Left ventricle myocardium superior (tissue), 1 donor: ENCODE data around the gene PRLR. TPM values are rescaled to one million over a fixed set of nuclear protein-coding genes. Genes with fewer than 3 reads are reported as not detected.
"Not testable (repeated sequence)": the region's sequence is repeated elsewhere in the genome, so short reads cannot be mapped to it uniquely, and the experiment has no call there.

Experiments
- ATAC-seq: fragments of 200-7000 bp; cut with Tn5 transposase; one replicate; pipeline ENCODE4 v1.9.1; 2020; ENCODE audit warnings: mild to moderate bottlenecking, moderate library complexity
- DNase-seq: peaks from one replicate; pipeline ENCODE4 v3.0.0-alpha.2; 2020
- intact Hi-C: fragments of 100-400 bp; cut with micrococcal nuclease; formaldehyde crosslinking; loops from one replicate; pipeline ENCODE4 v1.11.0; 2022
- total RNA-seq: library from RNA; stranded (reverse); fragmentation: NEBNext Ultra II Directional; extraction: Animal tissue kit (Norgen Biotek cat#: 25700); gene quantifications from one replicate; pipeline ENCODE4 v1.2.1, GENCODE V29; 2021
- donor health status: DM: no; HTN: yes; CAD: no; lungs with severe emphysema.

PRLR gene
- total RNA-seq, 1 donor from 2014 or later = 0.40 TPM

DNA sequence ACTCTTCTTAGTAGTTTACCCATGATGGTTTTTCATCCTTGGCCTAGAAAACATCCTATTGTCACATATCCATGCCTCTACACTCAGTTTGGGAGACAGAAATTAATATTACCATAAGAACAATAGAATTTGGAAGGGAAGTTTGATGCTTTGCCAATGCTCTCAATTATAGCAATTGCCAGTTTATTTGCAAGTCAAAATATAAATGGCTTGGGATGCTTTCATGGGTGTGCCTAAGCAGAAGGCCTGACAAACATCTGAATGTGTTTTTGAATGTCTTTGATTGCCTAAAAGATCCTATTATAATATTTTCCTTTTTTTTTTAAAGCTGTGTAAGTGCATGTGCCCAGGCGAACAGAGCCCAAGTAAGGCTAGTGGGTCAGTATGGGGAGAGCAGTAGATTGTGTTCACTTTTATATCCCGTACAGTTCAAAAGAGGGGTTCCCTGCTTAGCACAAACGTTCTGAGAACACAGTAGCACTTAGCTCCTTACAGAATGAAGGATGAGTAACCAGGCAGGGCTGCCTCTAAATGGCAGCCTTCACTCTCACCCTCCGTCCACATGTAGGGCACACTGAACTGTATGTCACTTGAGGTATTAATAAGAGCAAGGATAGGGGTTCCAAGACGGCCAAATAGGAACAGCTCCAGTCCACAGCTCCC is 126.5 kb downstream of the PRLR start:
- no peak for DNase-seq
- intact Hi-C loops = no loop called here
- ATAC-seq = no peak

DNA sequence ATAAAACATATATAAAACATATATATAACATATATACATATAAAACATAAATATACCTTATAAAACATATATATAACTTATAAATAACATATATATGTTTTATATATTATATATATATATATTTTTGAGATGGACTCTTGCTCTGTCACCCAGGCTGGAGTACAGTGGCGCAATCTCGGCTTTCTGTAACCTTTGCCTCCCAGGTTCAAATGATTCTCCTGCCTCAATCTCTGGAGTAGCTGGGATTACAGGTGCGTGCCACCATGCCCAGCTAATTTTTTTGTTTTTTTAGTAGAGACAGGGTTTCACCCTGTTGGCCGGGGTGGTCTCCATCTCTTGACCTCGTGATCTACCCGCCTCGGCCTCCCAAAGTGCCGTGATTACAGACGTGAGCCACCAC is 128.6 kb downstream of the PRLR start:
- DNase-seq, intact Hi-C loops, ATAC-seq: not testable (repeated sequence)

DNA sequence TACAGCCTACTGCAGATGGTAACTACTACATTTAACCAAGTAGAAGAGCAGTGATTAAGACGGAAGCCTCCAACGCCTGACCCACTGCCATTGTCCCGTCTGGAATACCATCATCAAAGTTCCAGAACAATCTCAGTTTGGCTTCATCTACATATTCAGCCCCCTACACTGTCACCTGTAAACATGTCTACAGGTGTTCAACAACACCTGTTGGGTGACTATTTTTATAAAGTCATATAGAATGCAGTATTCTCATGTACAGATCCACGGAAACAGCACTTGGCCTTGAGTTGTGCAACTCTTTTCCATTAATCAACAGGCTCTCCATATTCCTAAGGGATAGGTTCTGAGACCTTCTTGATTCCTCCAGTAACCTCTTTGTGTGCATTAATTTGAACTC is 129.3 kb downstream of the PRLR start:
- DNase-seq (no peak), ATAC-seq (no peak)
- intact Hi-C loops = no loop called here

DNA sequence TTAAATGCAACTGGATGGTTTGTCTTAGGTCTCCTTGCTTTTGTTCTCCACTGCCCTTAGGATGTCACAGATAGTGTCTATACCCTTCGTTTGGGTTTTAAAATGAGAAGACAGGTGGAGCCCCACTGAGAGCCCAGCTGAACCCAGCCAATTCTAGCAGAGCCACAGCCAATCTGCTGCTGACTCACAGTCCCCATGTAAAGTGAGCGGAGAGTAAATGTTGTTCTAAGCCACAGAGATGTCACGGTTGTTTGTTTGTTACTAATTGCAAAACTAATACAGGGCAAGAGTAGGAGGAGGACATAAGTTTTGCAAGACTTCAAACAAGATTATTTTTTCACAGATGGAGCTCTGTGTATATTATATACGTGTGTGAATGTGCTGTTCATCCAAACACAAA is 132.1 kb downstream of the PRLR start:
- intact Hi-C loops = no loop called here
- ATAC-seq (no peak), DNase-seq (no peak)

DNA sequence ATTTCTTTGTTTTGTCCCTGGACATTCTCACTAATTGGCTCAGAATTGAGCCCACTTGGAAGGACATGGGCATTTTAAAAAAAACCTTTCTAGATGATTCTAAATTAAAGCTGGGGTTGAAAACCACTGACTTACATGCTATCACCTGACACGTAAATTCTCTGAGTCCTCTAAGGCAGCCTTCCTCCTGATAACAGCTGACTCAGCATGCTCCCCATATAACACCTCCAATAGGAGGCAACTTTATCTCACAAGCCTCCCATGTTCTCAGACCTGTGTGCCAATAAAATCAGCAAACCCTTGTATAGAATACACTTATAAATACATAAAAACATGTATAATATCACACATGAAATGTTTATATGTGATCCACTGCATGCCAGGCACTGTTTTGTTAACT is 133.4 kb downstream of the PRLR start:
- ATAC-seq = no peak

DNA sequence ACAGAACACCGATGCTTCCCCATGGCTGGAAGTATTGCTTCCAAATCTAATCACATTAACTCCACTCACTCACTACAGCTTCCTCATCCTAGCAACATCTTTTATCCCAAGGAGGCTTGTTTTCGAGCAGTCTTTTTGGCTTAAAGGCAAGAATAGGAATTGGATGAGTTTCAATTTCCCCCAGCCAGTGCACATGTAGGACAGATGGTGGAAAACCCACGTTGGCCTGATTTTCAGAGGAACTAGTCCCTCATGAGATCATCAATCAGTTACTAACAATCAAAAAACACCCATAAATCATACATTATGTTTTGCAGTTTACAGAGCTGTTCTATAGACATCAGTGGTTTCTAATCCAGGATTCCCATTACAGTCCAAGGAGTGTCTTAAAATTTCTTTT is 134.1 kb downstream of the PRLR start:
- intact Hi-C loops = no loop called here
- no peak for DNase-seq
- no peak for ATAC-seq

More for the DNA sequence above, 133.4 kb downstream of the PRLR start:
- DNase-seq = no peak
- intact Hi-C loops = no loop called here

GRCh38 chr5:35095366-35095765 is 134.9 kb downstream of the PRLR start:
- ATAC-seq = no peak
- intact Hi-C loops = no loop called here
- no peak for DNase-seq

DNA sequence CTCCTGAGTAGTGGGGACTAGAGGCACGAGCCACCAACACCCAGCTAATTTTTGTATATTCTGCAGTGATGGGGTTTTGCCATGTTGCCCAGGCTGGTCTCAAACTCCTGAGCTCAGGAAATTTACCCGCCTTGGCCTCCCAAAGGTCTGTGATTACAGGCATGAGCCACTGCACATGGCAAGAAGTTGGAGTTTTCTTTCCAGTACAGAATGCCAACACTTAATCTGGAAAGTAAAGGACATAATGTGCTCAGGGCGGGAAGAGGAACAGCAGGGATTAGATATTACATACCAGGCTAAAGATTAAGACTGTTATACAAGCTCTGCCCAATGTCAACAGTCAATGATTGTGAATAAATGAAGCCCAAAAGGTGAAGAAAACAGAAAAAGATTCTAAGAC is 135.3 kb downstream of the PRLR start:
- intact Hi-C loops = no loop called here
- DNase-seq = no peak
- ATAC-seq = no peak

DNA sequence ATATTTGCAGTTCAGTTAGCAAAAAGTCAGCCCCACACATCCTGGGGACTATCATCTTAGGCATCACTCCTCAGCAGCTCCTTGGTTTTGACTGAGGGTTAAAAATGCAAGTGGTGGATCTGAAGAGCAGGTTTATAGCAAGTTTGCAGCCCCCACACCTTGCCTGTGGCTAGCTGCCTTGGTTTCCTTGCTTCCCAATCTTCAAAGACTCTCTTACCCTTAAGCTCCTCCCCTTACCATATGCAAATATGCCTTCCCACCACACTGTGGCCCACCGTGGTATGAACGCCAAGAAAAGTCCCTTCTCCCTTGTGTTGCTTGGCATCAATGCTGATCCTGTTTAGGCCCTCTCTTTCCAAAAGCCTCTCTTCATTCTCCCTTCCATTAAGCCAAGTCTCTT is 137.6 kb downstream of the PRLR start:
- no peak for ATAC-seq
- DNase-seq = no peak
- intact Hi-C loops = no loop called here

- intact Hi-C loops = no loop called here
- ATAC-seq (no peak), DNase-seq (no peak)
Observed at GRCh38 chr5:35091704-35092103, 138.6 kb downstream of the PRLR start.

DNA sequence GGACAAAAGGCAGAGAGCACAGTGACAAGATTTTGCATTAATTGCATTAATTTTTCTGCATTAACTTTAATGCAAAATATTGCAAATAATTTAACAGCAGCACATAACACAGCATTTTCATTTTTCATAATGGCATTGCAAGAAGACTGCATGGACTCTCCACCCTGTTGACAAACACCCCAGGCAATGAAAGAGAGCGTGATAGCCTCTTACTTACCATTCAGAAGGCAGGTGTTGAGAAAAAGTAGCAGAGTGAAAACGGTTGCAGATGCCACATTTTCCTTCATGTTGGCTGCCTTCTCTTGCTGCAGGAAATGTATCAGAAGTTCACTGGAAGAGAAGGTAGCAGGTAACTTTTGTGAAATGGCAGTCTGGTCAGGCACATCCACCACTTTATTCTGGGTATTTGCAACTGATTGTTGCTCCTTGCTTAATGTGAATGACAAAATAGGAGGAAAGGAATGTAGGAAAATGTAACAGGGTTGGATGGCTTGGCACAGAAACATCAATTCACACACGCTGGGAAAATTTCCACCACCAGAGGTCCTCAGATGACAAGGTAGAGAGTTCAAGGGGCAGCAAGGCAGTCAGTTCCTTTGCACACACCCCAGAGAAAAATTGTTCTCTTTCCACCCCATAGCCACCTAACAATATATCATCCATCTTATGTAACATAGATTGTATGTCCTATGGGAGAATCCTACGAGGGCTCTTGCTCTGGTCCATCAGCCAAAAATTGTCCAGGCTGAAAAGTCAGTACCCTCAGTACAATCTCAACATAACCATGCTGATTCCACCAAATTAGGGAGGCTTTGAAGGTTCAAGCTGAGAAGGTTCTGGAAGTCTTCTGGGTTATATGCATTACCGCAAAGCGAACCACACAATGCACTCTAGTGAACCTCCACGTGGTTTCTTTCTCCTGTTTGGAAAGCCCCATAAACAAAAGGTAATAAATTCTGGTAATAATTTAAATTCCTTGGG is 140.7 kb downstream of the PRLR start:
- no peak for ATAC-seq
- no peak for DNase-seq
- intact Hi-C loops = loop anchor here (10.0 kb wide), 1 partner anchor 95 kb away; no protein-coding TSS in a partner anchor

DNA sequence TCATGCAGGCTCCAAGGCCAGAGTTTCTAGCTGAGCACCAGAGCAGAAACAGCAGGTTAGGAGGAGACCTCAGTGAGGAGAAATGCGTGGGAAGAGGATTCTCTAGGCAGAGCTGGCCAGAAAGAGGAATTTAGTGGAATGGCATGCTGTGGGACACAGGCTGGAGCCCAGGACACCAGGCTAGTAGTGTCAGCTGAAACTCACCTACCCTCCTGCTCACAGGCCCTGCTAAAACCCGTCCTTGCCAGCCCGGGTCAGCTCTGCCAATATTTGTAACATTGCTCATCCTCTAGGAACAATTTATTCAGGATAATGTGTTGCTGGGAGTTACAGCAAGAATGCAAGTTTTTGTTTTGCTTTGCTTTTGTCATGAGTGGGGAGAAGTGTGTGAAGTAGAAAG is 142.3 kb downstream of the PRLR start:
- ATAC-seq = no peak
- intact Hi-C loops = loop anchor here (10.0 kb wide), 1 partner anchor 97 kb away; no protein-coding TSS in a partner anchor
- no peak for DNase-seq

DNA sequence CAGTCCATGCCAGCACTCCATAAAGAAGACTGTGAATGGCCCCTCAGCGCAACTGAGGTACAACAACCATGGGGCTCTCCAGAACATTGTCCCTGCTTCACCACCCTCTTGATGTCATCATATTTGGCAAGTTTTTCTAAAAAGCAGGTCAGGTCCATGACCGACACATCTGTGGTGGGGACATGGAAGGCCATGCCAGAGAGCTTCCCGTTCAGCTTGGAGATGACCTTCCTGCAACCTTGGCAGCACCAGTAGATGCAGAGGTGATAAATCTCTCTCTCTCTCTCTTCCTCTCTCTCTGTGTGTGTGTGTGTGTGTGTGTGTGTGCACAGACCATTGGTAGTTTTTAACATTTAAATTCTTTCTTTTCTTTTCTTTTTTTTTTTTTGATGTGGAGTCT is 147.1 kb downstream of the PRLR start:
- ATAC-seq (no peak), DNase-seq (no peak)
- intact Hi-C loops = loop anchor here (10.0 kb wide), 1 partner anchor 102 kb away; no protein-coding TSS in a partner anchor

- DNase-seq (no peak), ATAC-seq (no peak)
- intact Hi-C loops = loop anchor here (10.0 kb wide), 1 partner anchor 102 kb away; no protein-coding TSS in a partner anchor
Observed at GRCh38 chr5:35082530-35082929, 147.8 kb downstream of the PRLR start.

DNA sequence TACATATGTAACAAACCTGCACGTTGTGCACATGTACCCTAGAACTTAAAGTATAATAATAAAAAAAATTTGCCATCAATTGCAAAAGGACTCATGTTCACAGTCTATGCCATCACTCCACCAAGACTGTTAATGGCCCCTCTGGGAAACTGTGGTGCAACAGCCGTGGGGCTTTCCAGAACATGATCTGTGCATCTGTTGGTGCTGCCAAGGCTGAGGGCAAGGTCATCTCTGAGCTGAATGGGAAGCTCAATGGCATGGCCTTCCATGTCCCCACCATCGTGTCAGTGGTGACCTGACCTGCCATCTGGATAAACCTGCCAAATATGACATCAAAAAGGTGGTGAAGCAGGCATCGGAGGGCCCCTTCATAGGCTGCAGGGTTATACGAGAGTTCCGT is 149.2 kb downstream of the PRLR start:
- no peak for ATAC-seq
- intact Hi-C loops = loop anchor here (10.0 kb wide), 1 partner anchor 104 kb away; no protein-coding TSS in a partner anchor
- DNase-seq = no peak

- intact Hi-C loops = no loop called here
- no peak for ATAC-seq
Observed at GRCh38 chr5:35073160-35073559, 157.1 kb downstream of the PRLR start.

GRCh38 chr5:35069188-35069587 is 161.1 kb downstream of the PRLR start:
- no peak for ATAC-seq

More at GRCh38 chr5:35073160-35073559, 157.1 kb downstream of the PRLR start:
- no peak for DNase-seq

GRCh38 chr5:35067985-35068384 is 162.3 kb downstream of the PRLR start:
- ATAC-seq (no peak), DNase-seq (no peak)
- intact Hi-C loops = no loop called here

More at GRCh38 chr5:35069188-35069587, 161.1 kb downstream of the PRLR start:
- DNase-seq = no peak
- intact Hi-C loops = no loop called here

- intact Hi-C loops = no loop called here
- ATAC-seq = no peak
- no peak for DNase-seq
Observed at GRCh38 chr5:35066260-35066795, 164.0 kb downstream of the PRLR start.

DNA sequence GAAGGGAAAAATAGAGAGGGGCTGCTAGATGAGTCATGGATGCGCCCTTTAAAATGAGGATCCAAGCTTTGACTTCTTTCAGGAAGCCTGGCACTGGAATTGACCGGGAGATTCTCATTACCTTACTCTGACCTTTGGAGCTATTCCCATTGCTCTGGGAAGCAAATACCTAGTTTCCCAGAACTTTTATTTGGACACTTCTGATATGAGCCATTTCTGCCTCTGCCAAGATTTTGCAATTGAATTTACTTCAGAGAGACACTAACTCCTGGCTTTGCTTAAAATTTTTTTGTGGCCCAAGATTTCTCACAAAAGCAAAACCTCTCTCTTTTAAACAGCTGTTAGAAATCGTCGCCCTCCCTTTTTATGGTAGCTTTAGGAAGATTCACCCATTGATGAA is 166.9 kb downstream of the PRLR start:
- intact Hi-C loops = no loop called here
- no peak for ATAC-seq
- no peak for DNase-seq
